ENCODE measurements around the gene ADCY5. TPM values are rescaled to one million over a fixed set of nuclear protein-coding genes. Genes with fewer than 3 reads are reported as not detected.

The ADCY5 gene
- total RNA-seq, 1 experiment from 2014 or later: 0.49 TPM

GRCh38 chr3:123372686-123373473 lies 76.0 kb downstream of the ADCY5 start:
- Histone ChIP-seq H3K79me2 (ENCODE audit: insufficient read depth, low read length) (no peaks in the 10 kb centered on the region), H3K4me2 (ENCODE audit: low read length) (no peak overlapping the region), H3K27me3 (ENCODE audit: insufficient read depth, low read length) (no peaks in the 10 kb centered on the region; the same call in 1 of the 2 replicates), H3K4me1 (ENCODE audit: control insufficient read depth in 1 of 2, insufficient read depth in 2 of 2, low read length in 2 of 2) (no peaks in the 10 kb centered on the region), H3K36me3 (ENCODE audit: control insufficient read depth in 1 of 2, insufficient read depth in 2 of 2, low read length in 2 of 2) (no peaks in the 10 kb centered on the region), H2AFZ (ENCODE audit: low read depth, low read length, poor library complexity, severe bottlenecking) (no peak overlapping the region), H3K9me2 (ENCODE audit: insufficient read depth) (no peaks in the 10 kb centered on the region), H3K27ac (ENCODE audit: low read depth, low read length) (no peak overlapping the region), H4K20me1 (ENCODE audit: insufficient read depth) (no peaks in the 10 kb centered on the region), H3K9me3 (ENCODE audit: control insufficient read depth in 1 of 2, insufficient read depth in 1 of 2, low read depth in 1 of 2, low read length in 2 of 2) (no peaks in the 10 kb centered on the region), H3K4me3 (replicated peaks in 1 of 2; ENCODE audit: low read depth in 1 of 2, low read length in 2 of 2) (no peak overlapping the region), H3K9ac (ENCODE audit: low read length) (no peak overlapping the region)
- no peak for DNase-seq (ENCODE audit: low read depth, low spot score)
- no TSS peak for BruUV-seq (replicated peaks)
- intact Hi-C loops (cut with micrococcal nuclease): no loop called here
- ChIA-PET CTCF (interaction anchor here (0.8 kb wide), 1 partner anchor 65 kb away, joined by 3 read pairs; no protein-coding TSS in a partner anchor), POLR2A (no interaction called here), RAD21 (ENCODE audit: low non-redundant PET in 1 of 2, low total read pairs in 2 of 2, uncharacterized antibody in 2 of 2, unreplicated experiment in 2 of 2) (no interaction called here)
- ATAC-seq: no peak
- TF ChIP-seq, protein P1, sequence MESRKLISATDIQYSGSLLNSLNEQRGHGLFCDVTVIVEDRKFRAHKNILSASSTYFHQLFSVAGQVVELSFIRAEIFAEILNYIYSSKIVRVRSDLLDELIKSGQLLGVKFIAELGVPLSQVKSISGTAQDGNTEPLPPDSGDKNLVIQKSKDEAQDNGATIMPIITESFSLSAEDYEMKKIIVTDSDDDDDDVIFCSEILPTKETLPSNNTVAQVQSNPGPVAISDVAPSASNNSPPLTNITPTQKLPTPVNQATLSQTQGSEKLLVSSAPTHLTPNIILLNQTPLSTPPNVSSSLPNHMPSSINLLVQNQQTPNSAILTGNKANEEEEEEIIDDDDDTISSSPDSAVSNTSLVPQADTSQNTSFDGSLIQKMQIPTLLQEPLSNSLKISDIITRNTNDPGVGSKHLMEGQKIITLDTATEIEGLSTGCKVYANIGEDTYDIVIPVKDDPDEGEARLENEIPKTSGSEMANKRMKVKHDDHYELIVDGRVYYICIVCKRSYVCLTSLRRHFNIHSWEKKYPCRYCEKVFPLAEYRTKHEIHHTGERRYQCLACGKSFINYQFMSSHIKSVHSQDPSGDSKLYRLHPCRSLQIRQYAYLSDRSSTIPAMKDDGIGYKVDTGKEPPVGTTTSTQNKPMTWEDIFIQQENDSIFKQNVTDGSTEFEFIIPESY (IDR thresholded peaks at IDR 0.05; ENCODE audit: extremely low read depth, insufficient replicate concordance, low read length): no peak
- TF ChIP-seq POLR2A (IDR thresholded peaks at IDR 0.05; ENCODE audit: borderline replicate concordance, extremely low read depth, insufficient read depth, insufficient read length): no peak
- no peak for TF ChIP-seq EZH2 (IDR thresholded peaks at IDR 0.05)
- TF ChIP-seq MAX (IDR thresholded peaks at IDR 0.05): no peak
- TF ChIP-seq RAD21 (IDR thresholded peaks at IDR 0.05; ENCODE audit: low read depth): no peak
- TF ChIP-seq, protein P2, sequence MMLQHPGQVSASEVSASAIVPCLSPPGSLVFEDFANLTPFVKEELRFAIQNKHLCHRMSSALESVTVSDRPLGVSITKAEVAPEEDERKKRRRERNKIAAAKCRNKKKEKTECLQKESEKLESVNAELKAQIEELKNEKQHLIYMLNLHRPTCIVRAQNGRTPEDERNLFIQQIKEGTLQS (IDR thresholded peaks at IDR 0.05): no peak
- TF ChIP-seq POLR2AphosphoS5 (IDR thresholded peaks at IDR 0.05; ENCODE audit: low read depth, low read length): no peak
